Right cardiac atrium (tissue), 5 donors: Measurements from ENCODE around the gene PLCG2. TPM values are rescaled to one million over a fixed set of nuclear protein-coding genes. Genes with fewer than 3 reads are reported as not detected.

Source experiments
- ATAC-seq, 2 donors: fragments of 200-7000 bp; cut with Tn5 transposase; one replicate each; pipeline versions ENCODE4 v1.8.0 to v1.9.1; 2020; ENCODE audit warnings: moderate library complexity in 2 of 2, mild to moderate bottlenecking in 1 of 2
- DNase-seq, 3 donors: peaks; one replicate each; pipeline ENCODE4 v3.0.0-alpha.2; 2020
- H3K27ac ChIP-seq: one replicate; pipeline ENCODE4 v1.5.1; 2013; ENCODE audit warnings: mild to moderate bottlenecking, low read length, control low read depth, moderate library complexity
- H3K27me3 ChIP-seq: one replicate; pipeline ENCODE4 v1.6.1; 2013; ENCODE audit not compliant: control insufficient read depth, insufficient read depth
- H3K4me1 ChIP-seq: one replicate; pipeline ENCODE4 v1.6.1; 2013; ENCODE audit warnings: low read length; ENCODE audit not compliant: control insufficient read depth, insufficient read depth
- H3K4me3 ChIP-seq: one replicate; pipeline ENCODE4 v1.5.1; 2013; ENCODE audit warnings: low read length, control low read depth
- H3K9me3 ChIP-seq: one replicate; pipeline ENCODE4 v1.6.1; 2013; ENCODE audit warnings: low read length; ENCODE audit not compliant: control insufficient read depth
- WGBS: extraction: QIAGEN DNeasy Blood & Tissue Kit; methylation state at CpG from one replicate; pipeline ENCODE4 v1.1.7; 2013; 5-methylcytosine and 5-hydroxymethylcytosine counted together
- intact Hi-C, 4 donors: fragments of 100-400 bp; cut with DNase I; formaldehyde crosslinking; loops; one replicate each; pipeline versions ENCODE4 v1.11.0 to v1.14.0; 2022 to 2023
- polyA plus RNA-seq: library from polyadenylated mRNA; stranded (reverse); fragments of 200-250 nt; gene quantifications from one replicate; pipeline ENCODE4 v1.2.3, GENCODE V29; 2013
- total RNA-seq, 4 donors: library from RNA; stranded (reverse); fragmentation: NEBNext Ultra II Directional; extraction: Animal tissue kit (Norgen Biotek cat#: 25700); gene quantifications; one replicate each; pipeline ENCODE4 v1.2.1, GENCODE V29; 2021
- donor health status: healthy with polysubstance abuse.
- donor health status: DM: no; HTN: yes; CAD: no.
- donor health status: DM: no; HTN: no; CAD: no.
- donor health status: DM: no; HTN: yes; CAD: no; lungs with severe emphysema.
- donor health status: DM: yes; HTN: yes; CAD: no.

Gene PLCG2
- total and polyA plus RNA-seq, 5 donors = 4.3 to 18.3 (median 9.7) TPM

- Histone ChIP-seq H3K27me3 (no peaks in the 10 kb centered on the region), H3K9me3 (no peaks in the 10 kb centered on the region), H3K27ac (no peak overlapping the region), H3K4me1 (peaks cover 2% of the 10 kb centered on the region), H3K4me3 (no peak overlapping the region)
- no peak for ATAC-seq
- intact Hi-C loops = no loop called here
- DNase-seq = peak in 1 of 3 donors; percentile 34
- 85% methylated on average over 13 of the region's 13 CpGs for WGBS
Observed at GRCh38 chr16:81880816-81881215, 101.7 kb downstream of the PLCG2 start.

- Histone ChIP-seq H3K9me3 (no peaks in the 10 kb centered on the region), H3K4me1 (peaks cover 2% of the 10 kb centered on the region), H3K4me3 (no peak overlapping the region), H3K27me3 (no peaks in the 10 kb centered on the region), H3K27ac (no peak overlapping the region)
- DNase-seq (no peak), ATAC-seq (no peak)
- intact Hi-C loops = no loop called here
- WGBS = 95% methylated on average over 2 of the region's 2 CpGs
Observed at GRCh38 chr16:81881228-81881627, 102.1 kb downstream of the PLCG2 start.

GRCh38 chr16:81882559-81882958 lies 103.5 kb downstream of the PLCG2 start:
- WGBS = 80% methylated on average over 5 of the region's 5 CpGs
- Histone ChIP-seq H3K27me3 (no peaks in the 10 kb centered on the region), H3K4me1 (peaks cover 2% of the 10 kb centered on the region), H3K9me3 (no peaks in the 10 kb centered on the region), H3K4me3 (no peak overlapping the region), H3K27ac (no peak overlapping the region)
- no peak for DNase-seq
- ATAC-seq = no peak
- intact Hi-C loops = no loop called here

- H3K4me3 ChIP-seq = no peak overlapping the region
- H3K27me3 ChIP-seq = no peaks in the 10 kb centered on the region
- 88% methylated on average over 6 of the region's 6 CpGs for WGBS
- intact Hi-C loops = no loop called here
- DNase-seq (no peak), ATAC-seq (no peak)
- H3K27ac ChIP-seq = no peak overlapping the region
- peaks cover 2% of the 10 kb centered on the region for H3K4me1 ChIP-seq
- no peaks in the 10 kb centered on the region for H3K9me3 ChIP-seq
Observed at GRCh38 chr16:81883235-81883634, 104.1 kb downstream of the PLCG2 start.

- ATAC-seq (peak; percentile 27 to 58), DNase-seq (no peak)
- intact Hi-C loops = no loop called here
- no peaks in the 10 kb centered on the region for H3K4me1 ChIP-seq
- no peaks in the 10 kb centered on the region for H3K9me3 ChIP-seq
- 44% methylated on average over 9 of the region's 9 CpGs for WGBS
- no peak overlapping the region for H3K27ac ChIP-seq
- H3K27me3 ChIP-seq = no peaks in the 10 kb centered on the region
- no peak overlapping the region for H3K4me3 ChIP-seq
Observed at GRCh38 chr16:81885976-81886586, 107.0 kb downstream of the PLCG2 start.

- Histone ChIP-seq H3K27me3 (no peaks in the 10 kb centered on the region), H3K27ac (no peak overlapping the region), H3K4me1 (no peaks in the 10 kb centered on the region), H3K9me3 (no peaks in the 10 kb centered on the region), H3K4me3 (no peak overlapping the region)
- ATAC-seq = no peak
- intact Hi-C loops = no loop called here
- DNase-seq = no peak
- 72% methylated on average over 16 of the region's 16 CpGs for WGBS
Observed at GRCh38 chr16:81888520-81889394, 109.7 kb downstream of the PLCG2 start.

GRCh38 chr16:81891736-81892364 lies 112.8 kb downstream of the PLCG2 start:
- Histone ChIP-seq H3K9me3 (no peaks in the 10 kb centered on the region), H3K4me3 (no peak overlapping the region), H3K27me3 (no peaks in the 10 kb centered on the region), H3K27ac (no peak overlapping the region), H3K4me1 (no peaks in the 10 kb centered on the region)
- intact Hi-C loops = no loop called here
- ATAC-seq (no peak), DNase-seq (no peak)
- 80% methylated on average over 6 of the region's 6 CpGs for WGBS

GRCh38 chr16:81894592-81894991 lies 115.5 kb downstream of the PLCG2 start:
- ATAC-seq = no peak
- no peaks in the 10 kb centered on the region for H3K4me1 ChIP-seq
- no peaks in the 10 kb centered on the region for H3K27me3 ChIP-seq
- H3K27ac ChIP-seq = no peak overlapping the region
- H3K9me3 ChIP-seq = no peaks in the 10 kb centered on the region
- intact Hi-C loops = no loop called here
- DNase-seq = no peak
- 91% methylated on average over 12 of the region's 12 CpGs for WGBS
- no peak overlapping the region for H3K4me3 ChIP-seq

- Histone ChIP-seq H3K27me3 (no peaks in the 10 kb centered on the region), H3K4me3 (no peak overlapping the region), H3K27ac (no peak overlapping the region), H3K9me3 (no peaks in the 10 kb centered on the region), H3K4me1 (no peaks in the 10 kb centered on the region)
- intact Hi-C loops = no loop called here
- 74% methylated on average over 3 of the region's 3 CpGs for WGBS
- ATAC-seq = no peak
- no peak for DNase-seq
Observed at GRCh38 chr16:81896902-81897301, 117.8 kb downstream of the PLCG2 start.

- WGBS = 93% methylated on average over 6 of the region's 6 CpGs
- intact Hi-C loops = no loop called here
Observed at GRCh38 chr16:81899601-81900000, 120.5 kb downstream of the PLCG2 start.

GRCh38 chr16:81900014-81900413 lies 120.9 kb downstream of the PLCG2 start:
- ATAC-seq = no peak
- H3K9me3 ChIP-seq = no peaks in the 10 kb centered on the region
- no peaks in the 10 kb centered on the region for H3K4me1 ChIP-seq
- intact Hi-C loops = no loop called here
- H3K27ac ChIP-seq = no peak overlapping the region
- no peaks in the 10 kb centered on the region for H3K27me3 ChIP-seq
- no peak for DNase-seq
- 95% methylated on average over 3 of the region's 3 CpGs for WGBS
- H3K4me3 ChIP-seq = no peak overlapping the region

More at GRCh38 chr16:81899601-81900000, 120.5 kb downstream of the PLCG2 start:
- no peaks in the 10 kb centered on the region for H3K9me3 ChIP-seq
- H3K27ac ChIP-seq = no peak overlapping the region
- H3K4me3 ChIP-seq = no peak overlapping the region
- ATAC-seq (no peak), DNase-seq (no peak)
- H3K27me3 ChIP-seq = no peaks in the 10 kb centered on the region
- H3K4me1 ChIP-seq = no peaks in the 10 kb centered on the region
